GM21526 (cell line): ENCODE results near the gene GATD1.

Experiments
- ATAC-seq: cut with Tn5 transposase; IDR thresholded peaks from one replicate; pipeline ENCODE4 v1.9.1; 2021; ENCODE audit warnings: moderate library complexity; ENCODE audit not compliant: unreplicated experiment, low FRiP score

Gene GATD1

DNA sequence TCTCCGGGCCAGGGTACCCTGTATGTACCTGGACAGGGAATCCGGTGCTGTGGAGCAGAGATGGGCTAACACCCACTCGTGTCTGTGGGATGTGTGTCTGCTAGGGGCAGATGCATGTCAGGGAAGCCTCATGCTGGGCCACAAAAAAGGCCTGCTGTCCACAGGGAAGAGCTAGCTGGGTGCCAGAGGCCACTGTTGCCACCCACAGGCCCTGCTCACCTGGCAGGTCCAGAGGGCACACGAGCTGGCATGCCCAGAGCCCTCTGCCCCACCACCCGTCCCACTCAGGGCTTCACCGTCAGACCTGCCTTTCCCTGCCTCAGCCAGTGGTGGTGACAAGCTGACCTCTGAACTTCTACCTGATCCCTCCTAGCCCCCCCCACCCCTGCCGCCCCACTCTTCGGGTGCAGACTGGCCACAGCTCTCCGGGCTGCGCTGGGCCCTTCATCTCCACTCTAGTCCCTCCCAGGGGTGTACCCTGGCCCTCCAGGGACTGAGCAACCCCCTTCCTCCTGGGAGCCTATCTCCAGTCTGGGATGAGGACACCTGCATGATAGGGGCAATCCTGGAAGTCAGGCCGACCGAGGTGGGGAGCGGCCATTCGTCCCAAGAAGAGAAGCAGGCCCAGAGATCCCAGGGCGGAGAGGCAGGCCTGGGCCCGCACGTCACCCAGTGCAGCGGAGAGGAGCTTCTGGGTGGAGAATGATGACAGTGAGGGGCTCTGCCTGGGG is 19.4 kb upstream of the GATD1 start:
- no peak for ATAC-seq

DNA sequence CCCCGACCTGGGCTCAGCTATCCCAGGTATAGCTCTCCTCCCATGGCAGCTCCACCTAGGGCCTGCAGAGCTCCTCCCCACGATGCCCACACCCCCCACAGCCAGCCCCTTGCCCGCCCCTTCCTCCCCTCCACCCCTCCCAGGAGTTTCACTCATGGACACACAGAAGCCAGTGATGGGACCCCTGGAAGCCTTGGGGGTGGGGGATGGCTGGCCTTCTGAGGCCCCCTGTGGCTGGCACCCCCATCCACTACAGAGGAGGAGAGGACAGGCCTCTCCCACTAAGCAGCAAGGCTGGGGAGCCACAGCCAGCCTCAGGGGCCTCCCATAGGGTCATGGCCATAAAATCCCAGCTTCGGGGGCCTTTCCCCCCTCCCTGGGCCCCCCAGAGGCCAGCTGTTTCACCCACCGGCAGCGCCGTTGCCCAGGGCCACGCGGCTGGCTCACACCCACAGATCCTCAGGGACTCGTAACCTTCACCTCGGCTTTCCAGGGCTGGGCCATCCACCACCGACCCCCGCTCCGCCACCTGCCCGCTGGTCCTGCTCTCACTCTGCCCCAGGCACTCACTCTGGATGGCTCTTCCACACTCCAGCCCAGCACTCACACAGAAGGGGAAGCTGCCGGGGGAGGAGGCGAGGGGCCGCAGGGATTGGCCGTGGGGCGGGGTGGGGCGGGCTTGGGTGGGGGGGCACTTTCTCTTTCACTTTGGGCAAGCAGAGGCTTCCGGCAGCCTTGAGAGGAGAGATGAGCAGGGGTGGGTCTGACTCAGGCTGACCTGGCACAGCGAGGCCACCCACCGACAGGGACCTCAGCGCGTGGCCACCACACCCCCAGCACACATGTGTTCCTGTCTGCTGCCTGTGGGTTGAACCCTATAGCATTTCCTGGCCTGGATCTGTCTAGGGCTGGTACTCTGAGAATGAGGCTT is 18.6 kb upstream of the GATD1 start:
- no peak for ATAC-seq

DNA sequence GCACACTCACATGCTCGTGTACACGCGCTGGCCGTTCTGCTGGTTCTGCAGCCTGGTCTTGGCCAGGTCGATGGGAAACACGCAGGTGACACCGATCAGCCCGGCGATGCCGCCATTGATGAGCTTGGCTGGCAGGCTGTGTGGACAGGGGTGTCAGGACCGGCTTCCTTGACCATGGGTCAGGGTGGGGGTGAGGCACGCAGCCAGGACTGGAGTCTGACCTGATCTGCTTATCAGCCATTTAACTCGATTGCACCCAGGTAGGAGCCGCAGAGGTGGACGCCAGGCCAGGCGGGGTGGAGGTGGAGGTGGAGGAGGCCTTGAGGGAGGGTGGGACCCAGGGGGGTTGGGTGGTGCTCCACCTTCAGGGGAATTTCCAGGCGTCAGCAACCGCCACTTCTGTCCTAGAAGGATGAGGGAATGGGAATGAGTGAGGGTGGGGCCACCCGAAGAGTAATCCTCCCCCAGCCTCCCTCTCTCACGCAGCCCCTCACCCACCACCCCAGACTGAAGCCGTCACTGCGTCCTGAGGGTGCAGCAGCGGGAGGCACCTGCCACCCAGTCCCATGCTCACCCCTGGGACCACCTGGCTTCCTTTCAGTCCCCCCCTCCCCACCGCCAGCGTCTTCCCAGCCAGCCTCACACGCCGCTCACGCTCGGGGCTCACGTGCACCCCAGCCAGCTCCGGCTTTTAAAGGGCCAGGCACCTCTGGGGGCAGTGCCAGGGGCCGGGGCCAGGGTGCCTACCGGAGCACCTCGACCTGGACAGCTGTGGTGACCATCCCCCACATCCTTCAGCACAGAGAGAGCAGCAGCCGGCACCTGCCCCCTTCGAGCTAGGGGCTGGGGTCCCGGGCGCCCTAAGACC is 17.7 kb upstream of the GATD1 start:
- ATAC-seq: no peak

DNA sequence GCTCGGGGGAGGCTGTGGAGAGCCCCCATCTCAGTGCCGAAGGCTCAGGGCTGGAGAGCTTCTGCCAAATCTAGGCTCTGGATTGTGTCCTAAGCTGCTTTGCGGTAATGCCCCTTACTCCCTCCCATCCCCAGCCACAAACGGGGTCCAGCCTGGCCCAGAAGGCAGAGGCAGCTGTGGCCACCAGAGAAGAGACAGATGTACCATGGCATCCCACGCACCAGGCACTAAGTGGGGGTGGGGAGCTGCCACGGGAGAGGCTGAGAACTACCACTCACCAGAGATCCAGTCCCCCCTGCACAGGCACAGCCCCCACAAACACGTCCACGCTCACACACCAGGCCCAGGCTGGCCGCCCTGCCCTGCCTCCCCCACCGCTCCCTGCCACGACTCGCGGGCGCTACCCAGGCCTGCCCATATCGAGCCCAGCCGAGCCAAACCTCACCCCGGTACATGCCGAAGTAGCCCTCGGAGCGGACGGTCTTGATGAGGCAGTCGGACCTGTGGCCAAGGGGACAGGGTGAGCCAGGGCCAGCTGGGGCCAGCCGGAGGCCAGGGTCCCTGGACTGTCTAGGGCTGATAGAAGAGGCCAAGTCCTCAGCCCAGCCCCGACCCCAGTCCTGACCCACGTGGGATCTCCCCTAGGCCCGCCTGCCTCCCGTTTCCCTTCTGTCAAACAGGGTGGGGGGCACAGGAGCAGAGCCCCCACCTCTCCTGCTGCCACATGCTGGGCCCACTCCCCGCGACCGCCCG is 16.9 kb upstream of the GATD1 start:
- no peak for ATAC-seq

DNA sequence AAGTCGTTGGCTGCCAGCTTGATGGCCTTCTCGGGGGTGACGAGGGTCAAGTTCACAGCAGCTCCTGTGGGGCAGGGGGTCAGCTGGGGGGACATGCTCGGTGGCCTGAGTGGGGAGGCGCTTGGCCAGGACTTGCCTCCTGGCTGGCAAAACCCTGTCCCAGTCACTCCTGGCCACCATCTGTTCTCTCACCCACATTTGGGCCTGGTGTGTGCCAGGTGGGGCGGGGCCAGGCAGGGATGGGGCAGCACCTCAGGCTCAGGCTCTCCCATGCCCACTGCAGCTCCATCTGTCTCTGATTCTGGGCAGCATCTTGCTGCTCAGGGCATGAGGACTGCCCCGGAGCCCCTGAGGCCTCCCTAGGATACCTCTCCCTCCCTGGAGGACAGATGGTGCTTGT is 16.3 kb upstream of the GATD1 start:
- ATAC-seq: no peak

DNA sequence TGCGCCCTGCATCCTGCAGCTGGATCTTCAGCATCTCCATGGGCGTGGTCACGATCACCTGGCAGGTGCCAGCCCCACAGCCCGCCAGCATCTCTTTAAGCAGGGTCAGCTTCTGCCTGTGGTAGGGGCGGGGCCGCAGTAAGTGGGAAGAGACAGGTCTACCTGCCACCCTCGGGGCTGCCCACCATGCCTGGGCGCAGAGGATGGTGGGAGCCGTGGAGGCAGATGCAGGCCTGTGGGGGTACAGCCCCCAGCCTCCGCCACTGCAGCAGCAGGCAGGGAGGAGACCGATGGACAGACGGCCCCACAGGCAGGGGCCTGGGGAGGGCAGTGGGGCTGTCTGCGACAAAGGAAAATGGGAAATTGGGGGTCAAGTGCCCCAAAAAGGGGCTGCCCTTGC is 15.6 kb upstream of the GATD1 start:
- ATAC-seq: no peak

DNA sequence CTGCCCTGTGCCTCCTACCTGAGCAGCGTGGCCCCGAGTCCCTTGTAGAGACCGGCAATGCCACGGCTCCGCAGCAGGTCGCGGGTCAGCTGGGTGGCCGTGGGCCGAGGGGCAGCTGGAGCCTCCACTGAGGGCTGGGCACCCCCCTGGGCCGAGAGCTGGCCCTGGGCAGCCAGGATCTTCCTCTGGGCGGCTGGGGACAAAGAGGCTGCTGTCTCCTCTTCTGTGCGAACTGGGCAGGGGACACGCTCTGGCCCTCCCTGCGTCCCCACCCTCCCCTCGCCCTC is 15.2 kb upstream of the GATD1 start:
- no peak for ATAC-seq

DNA sequence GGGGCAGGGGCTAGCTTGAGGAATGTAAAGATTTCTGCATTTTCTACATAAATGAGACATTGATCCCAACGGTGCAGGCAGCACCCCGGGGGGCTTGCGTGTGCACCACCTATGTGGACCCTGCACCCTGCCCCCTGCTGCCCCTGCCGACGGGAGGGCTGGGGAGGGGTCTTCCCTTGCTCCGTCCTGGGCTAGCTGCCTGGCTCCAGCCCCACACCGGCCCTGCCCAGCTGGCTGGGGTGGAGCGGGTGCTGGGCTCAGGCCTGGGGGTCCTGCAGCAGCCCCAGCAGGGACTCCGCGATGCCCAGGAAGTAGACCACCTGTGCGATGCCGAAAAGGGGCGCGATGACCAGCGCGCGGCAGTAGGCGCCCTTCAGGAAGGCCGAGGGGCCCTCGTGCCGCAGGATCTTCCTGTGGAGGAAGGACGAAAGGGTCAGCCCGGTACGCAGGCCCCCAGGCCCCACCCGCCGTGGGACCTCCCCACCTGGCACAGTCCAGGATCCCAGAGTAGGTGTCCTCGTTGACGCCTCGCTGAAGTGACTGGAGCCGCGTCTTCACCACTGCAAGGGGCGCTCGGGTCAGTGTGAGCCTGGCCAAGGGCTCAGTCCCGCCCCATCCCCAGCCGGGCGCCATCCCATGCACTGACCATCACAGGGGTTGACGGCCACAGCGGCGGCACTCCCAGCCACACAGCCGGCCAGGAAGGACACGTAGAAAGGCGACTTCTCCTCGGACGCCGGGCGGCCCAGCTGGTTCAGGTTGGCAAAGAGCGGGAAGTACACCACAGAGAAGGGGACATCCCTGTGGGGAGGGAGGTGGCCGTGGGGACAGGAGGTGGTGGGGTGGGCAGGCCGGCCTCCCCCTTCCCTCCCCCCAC is 14.6 kb upstream of the GATD1 start:
- no peak for ATAC-seq

DNA sequence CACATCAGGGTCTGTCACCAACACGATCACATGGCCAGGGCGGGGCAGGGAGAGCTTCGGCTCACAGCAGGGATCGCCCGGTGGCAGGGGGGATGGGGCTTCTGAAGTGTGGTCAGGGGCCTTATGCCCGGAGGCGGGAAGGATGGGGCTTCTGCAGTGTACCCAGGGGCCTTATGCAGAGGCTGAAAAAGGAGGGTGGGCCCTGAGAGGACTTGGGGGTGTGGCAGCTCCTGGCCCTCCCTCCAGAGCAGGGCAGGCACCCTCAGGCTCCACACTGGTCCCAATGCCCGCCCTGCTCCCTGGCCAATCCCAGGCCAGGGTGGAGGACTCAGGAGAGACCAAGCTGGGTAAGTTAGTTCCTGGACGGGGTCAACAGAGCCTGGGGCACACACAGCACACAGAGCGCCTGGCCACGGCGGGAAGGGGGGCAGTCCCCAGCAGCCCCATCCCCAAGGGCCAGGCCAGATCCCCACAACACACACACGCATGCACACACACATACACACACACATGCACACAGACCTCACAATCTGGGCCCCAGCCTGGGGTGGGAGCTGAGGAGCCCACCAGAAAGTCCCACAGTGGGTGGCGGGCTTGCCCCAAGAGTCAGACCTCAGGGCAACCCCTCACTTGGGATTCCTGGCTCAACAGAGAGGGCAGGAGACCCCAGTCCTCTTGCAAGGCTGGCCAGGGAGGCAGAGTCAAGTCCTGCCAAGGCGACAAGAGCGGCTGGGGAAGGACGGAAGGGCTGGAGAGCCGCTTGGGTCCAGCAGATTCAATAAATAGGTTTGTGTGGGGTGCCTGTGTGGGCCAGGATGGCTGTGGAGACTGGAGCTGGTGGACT is 13.7 kb upstream of the GATD1 start:
- ATAC-seq: no peak

DNA sequence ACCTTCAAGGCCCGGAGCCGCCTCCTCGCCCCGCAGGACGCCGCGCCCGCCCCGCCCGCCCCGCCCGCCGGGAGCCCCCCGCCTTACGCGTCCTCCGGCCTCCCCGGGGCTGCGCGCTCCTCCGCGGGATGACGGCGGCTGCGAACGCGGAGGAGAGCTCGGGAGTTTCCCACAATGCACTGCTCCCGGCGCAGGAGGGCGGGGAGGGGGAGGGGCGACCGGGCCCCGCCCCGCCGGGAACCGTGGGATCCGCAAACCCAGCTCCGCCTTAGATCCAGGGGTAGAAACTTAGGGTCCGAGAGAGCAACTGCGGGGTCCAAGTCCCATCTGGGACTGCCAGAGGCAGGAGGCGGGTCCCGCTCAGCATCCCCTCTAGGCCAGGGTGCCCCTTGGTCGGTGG is 12.7 kb upstream of the GATD1 start, which contains the start of gene CEND1:
Gene CEND1, minus strand, starts transcription at position 148 of the 400 bp plus-strand sequence. CDS start 1,514 bp downstream, outside the sequence.
- ATAC-seq: no peak

DNA sequence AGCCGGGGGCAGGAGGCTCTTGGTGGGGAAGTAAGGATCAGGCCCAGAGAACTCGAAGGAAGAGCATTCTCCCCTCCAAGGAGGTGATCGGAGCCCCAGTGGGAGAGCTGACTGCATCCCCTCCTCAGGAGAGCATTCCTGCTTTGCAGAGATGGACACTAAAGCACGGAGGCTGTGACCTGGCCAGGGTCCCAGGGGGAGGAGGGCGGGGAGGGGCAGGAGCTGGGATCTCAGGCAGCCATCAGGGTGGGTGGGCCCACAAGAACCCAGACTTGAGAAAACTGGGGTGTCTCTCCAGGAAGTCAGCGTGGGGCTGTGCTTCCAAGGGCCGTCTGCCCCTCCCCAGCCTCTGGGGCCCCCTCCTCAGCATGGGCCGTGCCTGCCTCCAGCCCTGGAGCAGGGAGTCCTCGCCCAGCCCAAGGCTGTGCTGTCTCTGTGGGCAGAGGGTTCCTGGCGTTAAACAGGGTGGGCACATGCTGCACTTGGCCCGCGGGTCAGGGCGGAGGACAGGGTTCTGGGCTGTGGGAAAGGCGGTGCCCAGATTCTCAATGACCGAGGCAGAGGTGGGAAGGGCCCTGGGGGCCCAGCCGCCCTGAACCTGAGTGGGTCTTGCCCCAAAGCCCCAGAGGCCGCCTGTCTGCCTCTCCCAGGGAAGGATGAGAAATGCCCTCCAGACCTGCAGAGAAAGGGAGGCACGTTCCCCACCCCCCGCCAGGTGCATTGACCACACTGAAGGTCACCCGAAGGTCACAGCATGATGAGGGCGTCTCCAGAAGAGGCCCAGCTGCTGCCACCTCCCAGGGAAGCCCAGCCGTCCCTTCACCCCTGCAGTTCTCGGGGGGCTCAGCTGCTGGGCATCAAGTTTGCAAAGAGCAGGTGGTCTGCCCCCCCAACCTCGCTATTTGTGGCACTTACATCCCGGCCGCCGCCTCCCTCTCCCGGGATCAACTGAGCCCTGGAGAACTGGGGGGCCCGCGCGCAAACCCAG is 12.0 kb upstream of the GATD1 start:
- no peak for ATAC-seq

DNA sequence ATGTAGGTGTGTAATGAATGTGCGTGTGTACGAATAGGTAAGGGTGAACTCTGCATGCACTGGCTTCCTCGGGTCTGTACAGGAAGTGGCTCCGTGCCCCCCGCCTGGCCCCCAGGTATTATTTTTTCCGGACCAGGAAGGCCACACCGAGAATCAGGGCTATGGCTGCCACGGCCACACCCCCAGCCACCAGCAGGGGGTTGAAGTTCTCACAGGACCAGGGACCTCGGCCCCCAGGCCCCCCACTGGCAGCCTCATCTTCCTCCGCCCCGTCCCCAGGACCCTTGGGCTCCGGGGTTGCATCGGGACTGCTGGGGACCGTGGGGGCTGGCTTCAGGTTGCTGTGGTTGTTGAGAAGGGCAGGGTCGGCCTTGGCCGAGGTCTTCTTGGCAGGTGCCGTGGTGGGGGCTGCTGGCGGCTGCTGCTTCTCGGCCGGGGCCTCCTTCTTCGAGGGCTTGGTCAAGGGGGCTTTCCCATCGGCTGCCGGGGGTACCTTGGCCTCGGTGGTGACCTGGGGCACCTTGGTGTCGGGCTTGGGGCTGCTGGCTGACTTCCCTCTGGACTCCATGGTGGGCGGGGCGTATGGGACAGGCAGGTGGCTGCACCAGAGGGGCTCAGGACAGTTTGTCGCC is 10.8 kb upstream of the GATD1 start:
- no peak for ATAC-seq

DNA sequence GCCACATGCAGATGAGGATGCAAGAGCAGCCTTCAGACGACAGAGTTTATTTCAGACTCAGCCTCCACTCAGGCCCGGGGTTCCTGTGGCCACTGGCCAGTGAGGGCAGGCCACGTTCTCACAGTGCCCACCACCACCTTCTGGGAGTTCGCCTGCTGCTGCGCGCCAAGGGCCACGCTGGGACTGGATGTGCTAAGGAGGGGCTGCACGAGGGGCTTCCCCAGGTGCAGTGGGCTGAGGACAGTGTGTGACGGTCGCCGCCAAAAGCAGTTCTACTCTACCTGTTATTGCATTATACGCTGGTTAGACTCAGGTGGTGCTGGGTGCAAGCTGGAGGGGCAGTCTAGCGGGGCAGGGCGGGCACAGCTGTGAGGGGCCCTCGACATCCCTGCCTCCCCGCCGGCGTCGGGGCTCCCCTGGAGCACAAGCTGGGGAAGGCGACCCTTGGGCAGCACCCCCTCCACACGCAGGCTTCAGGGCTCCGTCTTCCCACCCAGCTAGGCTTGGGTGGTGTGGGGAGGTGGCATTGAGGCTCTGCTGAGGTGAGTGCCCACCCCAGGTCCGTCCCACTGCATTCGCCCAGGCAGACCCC is 9.9 kb upstream of the GATD1 start:
- ATAC-seq: no peak

DNA sequence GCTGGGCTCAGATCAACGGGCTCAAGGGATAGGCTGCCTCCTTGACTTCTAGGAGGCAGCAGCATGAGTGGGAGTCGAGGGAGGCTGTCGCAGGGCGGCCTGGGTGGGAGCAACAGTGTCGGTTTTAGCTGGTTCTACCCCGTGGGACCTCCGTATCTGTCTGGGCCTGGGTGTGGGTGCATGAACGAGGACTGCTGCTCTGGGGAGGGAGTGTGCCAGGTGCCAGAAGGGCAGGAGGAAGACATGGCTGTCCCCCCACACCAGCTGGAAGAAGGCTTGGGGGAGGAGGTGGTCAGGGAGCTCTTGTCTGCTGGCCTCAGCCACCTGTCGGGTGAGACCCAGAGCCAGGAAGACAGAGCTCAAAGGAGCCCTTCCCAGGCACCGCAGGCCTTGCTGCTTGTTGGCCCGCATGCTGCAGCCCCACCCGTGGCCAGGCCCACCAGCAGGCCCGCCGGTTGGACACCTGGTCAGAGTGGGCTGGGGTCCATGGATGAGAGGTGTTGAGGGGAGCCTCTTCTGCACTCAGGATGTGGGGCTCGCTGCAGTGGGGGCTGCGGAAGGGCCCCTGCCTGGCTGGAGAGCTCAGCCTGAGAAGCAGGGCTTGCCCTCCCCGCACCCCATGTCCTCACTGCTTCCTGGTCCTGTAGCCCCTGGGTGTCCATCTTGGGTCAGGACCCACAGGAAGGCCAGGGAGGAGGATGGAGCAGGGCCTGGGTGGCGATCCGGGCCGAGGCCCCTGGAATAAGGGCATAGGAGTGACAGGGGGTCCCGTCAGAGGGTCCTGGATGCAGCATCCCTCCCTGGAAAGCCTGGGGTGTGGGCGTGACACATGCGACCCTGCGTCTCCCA is 9.2 kb upstream of the GATD1 start:
- ATAC-seq: no peak

DNA sequence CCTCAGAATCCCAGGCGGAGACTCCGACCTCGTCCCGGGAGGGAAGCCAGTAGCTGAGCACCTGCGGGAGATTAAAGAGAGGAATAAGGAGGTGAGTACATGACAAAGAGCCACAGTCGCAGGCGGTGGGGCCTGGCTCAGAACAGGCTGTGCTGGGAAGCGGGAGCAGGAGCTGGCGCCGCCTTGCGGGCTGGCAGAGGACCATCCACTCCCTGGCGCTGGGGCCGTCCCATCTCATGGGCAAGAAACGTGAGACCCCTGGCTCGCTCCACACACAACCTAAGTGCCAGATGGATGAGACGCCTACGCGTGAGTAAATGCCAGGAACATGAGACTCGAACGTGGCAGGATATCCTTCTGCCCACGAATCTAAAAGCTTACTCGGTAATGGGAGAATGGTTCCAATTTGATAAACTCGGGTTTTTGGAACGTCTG is 6.3 kb upstream of the GATD1 start:
- no peak for ATAC-seq
